Heart left ventricle (tissue), 16 donors: ENCODE results near the gene EMP1. TPM values are rescaled to one million over a fixed set of nuclear protein-coding genes. Genes with fewer than 3 reads are reported as not detected.
A peak's percentile ranks its signal among the peaks of the same experiment; 100 is the strongest.

ENCODE experiments used
- ATAC-seq, 4 donors: fragments of 200-7000 bp; cut with Tn5 transposase; one replicate each; pipeline ENCODE4 v1.9.1; 2020 to 2022; ENCODE audit warnings: moderate library complexity in 4 of 4, mild to moderate bottlenecking in 3 of 4, moderate number of reproducible peaks in 1 of 4
- DNase-seq, 5 donors: peaks; one replicate each; pipeline ENCODE4 v3.0.0-alpha.2; 2020
- H3K27ac ChIP-seq, 12 donors: fragments of 200-600 bp; sonication (generic) in 4 of 12; one replicate each; pipeline versions ENCODE4 v1.5.0 to v1.8.0; 2016 to 2022; ENCODE audit warnings: mild to moderate bottlenecking in 2 of 12
- H3K27me3 ChIP-seq, 9 donors: fragments of 200-600 bp; sonication (generic) in 2 of 9; one replicate each; pipeline versions ENCODE4 v1.5.1 to v1.8.0; 2016 to 2022; ENCODE audit warnings: mild to moderate bottlenecking in 3 of 9
- H3K36me3 ChIP-seq, 9 donors: fragments of 200-600 bp; sonication (generic) in 2 of 9; one replicate each; pipeline versions ENCODE4 v1.5.0 to v1.8.0; 2018 to 2022; ENCODE audit warnings: mild to moderate bottlenecking in 2 of 9
- H3K4me1 ChIP-seq, 12 donors: fragments of 200-600 bp; sonication (generic) in 4 of 12; one replicate each; pipeline versions ENCODE4 v1.5.0 to v1.8.0; 2016 to 2022; ENCODE audit warnings: mild to moderate bottlenecking in 3 of 12
- H3K4me3 ChIP-seq, 12 donors: fragments of 200-600 bp; sonication (generic) in 4 of 12; one replicate each; pipeline versions ENCODE4 v1.5.0 to v1.8.0; 2017 to 2022; ENCODE audit warnings: mild to moderate bottlenecking in 9 of 12, moderate library complexity in 4 of 12
- H3K9me3 ChIP-seq, 12 donors: fragments of 200-600 bp; sonication (generic) in 4 of 12; one replicate each; pipeline versions ENCODE4 v1.5.0 to v1.8.0; 2016 to 2022; ENCODE audit warnings: mild to moderate bottlenecking in 1 of 12
- CTCF ChIP-seq, 12 donors: fragments of 200-600 bp; sonication (generic) in 4 of 12; IDR thresholded peaks; one replicate each; pipeline versions ENCODE4 v1.5.0 to v1.8.0; 2018 to 2022; ENCODE audit warnings: antibody characterized with exemption in 12 of 12, mild to moderate bottlenecking in 5 of 12
- POLR2A ChIP-seq, 2 donors: fragments of 450-650 bp; IDR thresholded peaks; one replicate each; pipeline ENCODE4 v1.6.1; 2017; ENCODE audit warnings: antibody characterized with exemption in 2 of 2, mild to moderate bottlenecking in 2 of 2, moderate library complexity in 2 of 2
- WGBS, 4 donors: extraction: QIAGEN DNeasy Blood & Tissue Kit in 2 of 4; methylation state at CpG; one replicate each; pipeline versions ENCODE4 v1.1.5 to v1.1.7; 2013 to 2018; 5-methylcytosine and 5-hydroxymethylcytosine counted together
- intact Hi-C, 10 donors: fragments of 100-400 bp; cut with DNase I; formaldehyde crosslinking; loops; one replicate each; pipeline versions ENCODE4 v1.11.1 to v1.14.2; 2022
- polyA plus RNA-seq, 2 donors: library from polyadenylated mRNA; stranded (reverse); fragments of 200-250 nt; gene quantifications; one replicate each; pipeline ENCODE4 v1.2.3, GENCODE V29; 2013
- total RNA-seq, 9 donors: library from RNA; depleted of rRNA in 2 of 9; stranded (reverse); fragments of >200 nt in 2 of 9; fragmentation: NEBNext Ultra II Directional in 3 of 9; extraction: Animal tissue kit (Norgen Biotek cat#: 25700) in 3 of 9; gene quantifications; one replicate each; pipeline versions ENCODE4 v1.1.0 to v1.2.4, GENCODE V29; 2016 to 2023
- donor health status: ischemic (EF 13 %, LVEDD 7.1; RV severe dilation, severe dysfunction).
- donor health status: healthy with polysubstance abuse.
- donor health status: DM: no; HTN: yes; CAD: no.
- donor health status: DM: no; HTN: no; CAD: no.
- donor health status: ischemic (EF 25% LVEDD 6.9; RV normal size, moderate dysfunction).
- donor health status: ischemic (EF 25% LVEDD 5.7; RV mildly dilated, moderate dysfunction).
- donor health status: healthy.
- donor health status: DM: yes; HTN: yes; CAD: no.
- donor health status: ischemic (EF 35%, LVEDD 5.7; RV mildly dilated, moderate dysfunction).
- donor health status: nonischemic (EF 11% LVEDD 7.7; RV severe dilation, severe dysfunction).
- donor health status: DM: yes; HTN: yes; CAD: no.
- donor health status: PGD.
- donor health status: ischemic (EF 29% LVEDD 5.4; RV normal size, mild dysfunction).
- donor health status: nonischemic (EF 23%, LVEDD 6.1; RV moderate dilation, normal function).

The EMP1 gene
- total and polyA plus RNA-seq, 11 donors: 16.4 to 281 (median 101) TPM

DNA sequence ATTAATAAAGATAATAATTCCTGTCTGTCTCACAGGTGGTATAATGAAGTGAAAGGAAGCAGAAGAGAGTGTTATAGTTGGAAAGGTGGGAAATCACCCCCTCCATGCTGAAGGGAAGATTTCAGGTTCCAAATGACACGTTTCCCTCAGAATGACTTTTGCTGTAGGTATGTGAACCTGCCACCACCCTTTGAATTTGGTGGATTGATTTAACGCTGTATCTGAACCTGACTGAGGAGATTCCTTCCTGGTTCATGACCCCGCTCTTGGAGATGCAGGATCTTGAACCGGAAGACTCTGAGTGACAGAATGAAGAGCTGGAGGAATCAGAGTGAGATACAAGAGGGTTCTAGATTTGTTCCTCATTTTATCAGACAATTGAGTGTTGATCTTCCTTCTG lies 20.3 kb upstream of the EMP1 start:
- H3K9me3 ChIP-seq: no peaks in the 10 kb centered on the region
- peaks cover 0 to 43% (median 15%) of the 10 kb centered on the region in 12 donors for H3K4me1 ChIP-seq
- intact Hi-C loops: no loop called here
- TF ChIP-seq CTCF (IDR thresholded peaks at IDR 0.05) (no peak), POLR2A (IDR thresholded peaks at IDR 0.05) (no peak)
- DNase-seq (no peak), ATAC-seq (no peak)
- H3K4me3 ChIP-seq: no peak overlapping the region
- H3K36me3 ChIP-seq: no peaks in the 10 kb centered on the region
- H3K27ac ChIP-seq: no peak overlapping the region
- 96 to 99% (median 97%) methylated on average over 4 of the region's 4 CpGs for WGBS, 4 donors
- no peaks in the 10 kb centered on the region for H3K27me3 ChIP-seq

GRCh38 chr12:13177373-13177772 lies 19.2 kb upstream of the EMP1 start:
- DNase-seq (no peak), ATAC-seq (no peak)
- no peaks in the 10 kb centered on the region for H3K36me3 ChIP-seq
- intact Hi-C loops: no loop called here
- no peak overlapping the region for H3K27ac ChIP-seq
- TF ChIP-seq CTCF (IDR thresholded peaks at IDR 0.05) (no peak), POLR2A (IDR thresholded peaks at IDR 0.05) (no peak)
- H3K4me3 ChIP-seq: no peak overlapping the region
- no peaks in the 10 kb centered on the region for H3K9me3 ChIP-seq
- H3K27me3 ChIP-seq: no peaks in the 10 kb centered on the region
- peaks cover 0 to 36% (median 15%) of the 10 kb centered on the region in 12 donors for H3K4me1 ChIP-seq
- WGBS, 4 donors: 84 to 91% (median 88%) methylated on average over 4 of the region's 4 CpGs

- no peaks in the 10 kb centered on the region for H3K27me3 ChIP-seq
- DNase-seq (no peak), ATAC-seq (no peak)
- TF ChIP-seq POLR2A (IDR thresholded peaks at IDR 0.05): no peak
- no peak for TF ChIP-seq CTCF (IDR thresholded peaks at IDR 0.05)
- H3K27ac ChIP-seq: peak overlapping the region in 1 of 12 donors; percentile 56
- peaks cover 0 to 30% (median 15%) of the 10 kb centered on the region in 12 donors for H3K4me1 ChIP-seq
- 96 to 97% (median 96%) methylated on average over 4 of the region's 4 CpGs for WGBS, 4 donors
- no peaks in the 10 kb centered on the region for H3K9me3 ChIP-seq
- no peaks in the 10 kb centered on the region for H3K36me3 ChIP-seq
- no peak overlapping the region for H3K4me3 ChIP-seq
- intact Hi-C loops: loop anchor here in 1 of 10 donors (2.0 kb wide), 1 partner anchor 19 kb away; the partner anchor contains the start of gene EMP1
Measured at GRCh38 chr12:13177906-13178305, 18.6 kb upstream of the EMP1 start.

- Histone ChIP-seq H3K36me3 (no peaks in the 10 kb centered on the region), H3K4me1 (peaks cover 0 to 26% (median 15%) of the 10 kb centered on the region in 12 donors), H3K9me3 (no peaks in the 10 kb centered on the region), H3K27ac (peak overlapping the region in 11 of 12 donors; percentile 14 to 75 (median 56)), H3K4me3 (peak overlapping the region in 2 of 12 donors; percentile 5 to 7), H3K27me3 (no peaks in the 10 kb centered on the region)
- DNase-seq (peak in 3 of 5 donors; percentile 40 to 74 (median 51)), ATAC-seq (peak; percentile 70 to 90 (median 81))
- no peak for TF ChIP-seq CTCF (IDR thresholded peaks at IDR 0.05)
- no peak for TF ChIP-seq POLR2A (IDR thresholded peaks at IDR 0.05)
- 17 to 21% (median 21%) methylated on average over 10 of the region's 10 CpGs for WGBS, 4 donors
- intact Hi-C loops: loop anchor here in 1 of 10 donors (2.0 kb wide), 1 partner anchor 18 kb away; the partner anchor contains the start of gene EMP1
Measured at GRCh38 chr12:13178568-13179210, 17.8 kb upstream of the EMP1 start.
